Lower leg skin (tissue), 4 donors: Measurements from ENCODE around the gene THBS1. TPM values are rescaled to one million over a fixed set of nuclear protein-coding genes. Genes with fewer than 3 reads are reported as not detected.

ENCODE experiments used
- DNase-seq, 2 donors: peaks; one replicate each; pipeline ENCODE4 v3.0.0-alpha.2; 2019; ENCODE audit warnings: low spot score in 2 of 2
- H3K4me3 ChIP-seq: fragments of 200-600 bp; sonication (generic); 2 replicates; pipeline ENCODE4 v1.5.1; 2017; ENCODE audit warnings: mild to moderate bottlenecking, low read depth; ENCODE audit not compliant: poor library complexity, severe bottlenecking
- POLR2A ChIP-seq, 2 donors: fragments of 450-650 bp; IDR thresholded peaks; one replicate each; pipeline ENCODE4 v1.6.1; 2016 to 2017; ENCODE audit warnings: antibody characterized with exemption in 2 of 2, mild to moderate bottlenecking in 1 of 2, moderate library complexity in 1 of 2
- WGBS, 2 donors: methylation state at CpG; one replicate each; pipeline ENCODE4 v1.1.5; 2018; 5-methylcytosine and 5-hydroxymethylcytosine counted together
- intact Hi-C: fragments of 100-400 bp; cut with DNase I; formaldehyde crosslinking; loops from one replicate; pipeline ENCODE4 v1.15.0; 2023; ENCODE audit warnings: low total_unique reads
- total RNA-seq, 4 donors: library from RNA; depleted of rRNA; stranded (reverse); fragments of >200 nt; gene quantifications; one replicate each; pipeline ENCODE4 v1.1.0, GENCODE V29; 2016
- TF ChIP-seq, protein P1 (sequence below), 3 donors: fragments of 450-650 bp; IDR thresholded peaks; one replicate each; pipeline ENCODE4 v1.5.1; 2016; ENCODE audit warnings: antibody characterized with exemption in 3 of 3, mild to moderate bottlenecking in 3 of 3, moderate library complexity in 2 of 3

The THBS1 gene
- total RNA-seq, 4 donors from 2014 or later: 84.7 to 158 (median 103) TPM

DNA sequence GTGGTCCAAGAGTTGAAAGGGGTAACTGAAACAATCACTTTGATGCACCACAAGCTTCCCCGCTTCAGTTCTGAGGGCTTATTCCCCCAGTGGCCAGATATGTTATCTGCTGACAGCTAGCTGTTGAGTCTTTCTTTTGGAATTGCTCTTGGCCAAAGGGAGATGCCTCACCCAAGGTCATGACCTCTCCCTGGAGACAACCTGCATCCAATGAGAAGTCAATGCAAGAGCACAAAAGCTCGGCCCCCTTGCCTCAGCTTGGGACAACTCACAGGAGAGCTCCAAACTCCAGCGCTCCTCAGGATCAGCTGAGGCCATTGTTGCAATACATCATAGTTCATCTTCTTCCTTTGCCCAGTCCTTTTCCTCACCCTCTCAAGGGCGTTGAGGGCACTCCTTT is 31.0 kb upstream of the THBS1 start:
- TF ChIP-seq POLR2A (IDR thresholded peaks at IDR 0.05): no peak
- TF ChIP-seq, protein P1, sequence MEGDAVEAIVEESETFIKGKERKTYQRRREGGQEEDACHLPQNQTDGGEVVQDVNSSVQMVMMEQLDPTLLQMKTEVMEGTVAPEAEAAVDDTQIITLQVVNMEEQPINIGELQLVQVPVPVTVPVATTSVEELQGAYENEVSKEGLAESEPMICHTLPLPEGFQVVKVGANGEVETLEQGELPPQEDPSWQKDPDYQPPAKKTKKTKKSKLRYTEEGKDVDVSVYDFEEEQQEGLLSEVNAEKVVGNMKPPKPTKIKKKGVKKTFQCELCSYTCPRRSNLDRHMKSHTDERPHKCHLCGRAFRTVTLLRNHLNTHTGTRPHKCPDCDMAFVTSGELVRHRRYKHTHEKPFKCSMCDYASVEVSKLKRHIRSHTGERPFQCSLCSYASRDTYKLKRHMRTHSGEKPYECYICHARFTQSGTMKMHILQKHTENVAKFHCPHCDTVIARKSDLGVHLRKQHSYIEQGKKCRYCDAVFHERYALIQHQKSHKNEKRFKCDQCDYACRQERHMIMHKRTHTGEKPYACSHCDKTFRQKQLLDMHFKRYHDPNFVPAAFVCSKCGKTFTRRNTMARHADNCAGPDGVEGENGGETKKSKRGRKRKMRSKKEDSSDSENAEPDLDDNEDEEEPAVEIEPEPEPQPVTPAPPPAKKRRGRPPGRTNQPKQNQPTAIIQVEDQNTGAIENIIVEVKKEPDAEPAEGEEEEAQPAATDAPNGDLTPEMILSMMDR (IDR thresholded peaks at IDR 0.05): no peak
- intact Hi-C loops: no loop called here
- no peak overlapping the region for H3K4me3 ChIP-seq
- 72% methylated on average over 4 of the region's 4 CpGs for WGBS, 2 donors
- DNase-seq: peak in 1 of 2 donors; percentile 39

- H3K4me3 ChIP-seq: no peak overlapping the region
- TF ChIP-seq, protein P1 (IDR thresholded peaks at IDR 0.05): no peak
- intact Hi-C loops: no loop called here
- WGBS, 2 donors: 92 to 96% methylated on average over 2 of the region's 2 CpGs
- DNase-seq: no peak
Observed at GRCh38 chr15:39551476-39551875, 29.4 kb upstream of the THBS1 start.

- intact Hi-C loops: no loop called here
- no peak for TF ChIP-seq POLR2A (IDR thresholded peaks at IDR 0.05)
- TF ChIP-seq, protein P1 (IDR thresholded peaks at IDR 0.05): no peak
- no peak for DNase-seq
- no peak overlapping the region for H3K4me3 ChIP-seq
- 32 to 54% methylated on average over 2 of the region's 2 CpGs for WGBS, 2 donors
Observed at GRCh38 chr15:39552556-39552955, 28.3 kb upstream of the THBS1 start.

DNA sequence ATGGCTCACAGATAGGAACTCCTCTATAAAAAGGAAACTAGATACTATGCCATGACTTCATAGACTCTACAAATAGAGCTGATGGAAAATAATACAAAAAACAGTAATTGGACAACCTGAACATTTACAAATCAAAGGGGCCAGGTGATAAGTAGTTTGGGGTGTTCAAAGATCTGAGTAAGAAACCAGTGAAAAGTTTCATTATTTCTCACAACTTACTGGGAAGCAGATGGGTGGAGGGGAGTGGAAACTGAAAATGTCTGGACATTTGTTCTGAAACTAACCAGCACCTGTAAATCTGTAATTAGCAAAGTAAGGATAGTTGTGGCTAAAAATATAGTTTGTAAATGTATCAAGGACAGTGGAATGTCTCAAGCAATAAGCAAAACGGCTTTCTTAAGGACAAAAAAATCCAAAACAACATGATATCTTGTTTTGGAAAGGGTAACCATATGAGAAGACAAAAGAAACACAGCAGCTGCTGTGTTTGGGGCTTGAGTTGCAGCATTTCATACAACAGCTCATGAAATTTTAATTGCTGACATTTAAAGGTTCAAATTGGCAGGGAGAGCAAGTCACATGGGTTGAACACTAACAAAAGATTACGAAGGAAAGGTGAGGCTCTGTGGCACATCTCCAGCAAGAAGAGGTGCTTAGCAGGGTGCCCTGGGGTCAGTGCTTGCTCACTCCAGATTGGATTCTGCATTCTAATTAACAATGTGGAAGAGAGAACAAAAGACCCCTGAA is 26.8 kb upstream of the THBS1 start:
- no peak for DNase-seq

DNA sequence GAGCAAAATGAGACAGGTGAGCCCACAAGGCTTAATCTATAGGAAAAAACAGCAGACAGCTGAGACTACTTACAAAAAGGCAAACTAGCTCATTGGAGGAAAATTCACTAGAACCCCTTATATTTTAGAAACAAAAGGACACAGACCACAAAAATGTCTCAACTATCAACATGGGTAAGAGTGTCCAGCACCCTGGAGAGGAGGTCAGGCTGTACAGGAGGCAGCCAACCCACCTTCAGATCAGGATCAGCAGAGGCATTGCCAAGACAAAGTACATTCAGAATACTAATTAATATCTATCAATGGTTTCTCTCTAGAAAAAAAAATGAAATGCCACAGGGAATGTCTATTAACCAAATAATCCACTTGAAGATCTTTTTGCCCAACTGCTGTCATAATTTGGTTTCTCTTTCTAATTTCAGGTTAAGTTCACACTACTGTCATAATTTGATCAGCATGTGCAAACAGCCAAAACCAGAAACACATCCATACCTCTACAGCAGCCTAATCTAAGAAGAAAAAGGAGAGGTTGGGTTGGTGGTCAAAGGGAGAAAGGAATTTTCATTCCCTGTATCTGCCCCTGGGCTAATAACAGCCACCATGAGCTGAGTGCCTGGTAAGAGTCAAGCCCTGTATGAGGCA is 26.0 kb upstream of the THBS1 start:
- TF ChIP-seq, protein P1 (IDR thresholded peaks at IDR 0.05): no peak
- TF ChIP-seq POLR2A (IDR thresholded peaks at IDR 0.05): no peak
- DNase-seq: no peak
- intact Hi-C loops: no loop called here
- no peak overlapping the region for H3K4me3 ChIP-seq

More for the DNA sequence above, 26.8 kb upstream of the THBS1 start:
- no peak overlapping the region for H3K4me3 ChIP-seq
- intact Hi-C loops: no loop called here
- 43 to 56% methylated on average over 2 of the region's 2 CpGs for WGBS, 2 donors
- no peak for TF ChIP-seq POLR2A (IDR thresholded peaks at IDR 0.05)
- TF ChIP-seq, protein P1 (IDR thresholded peaks at IDR 0.05): no peak
